Retinal pigment epithelial cell (primary cell): ENCODE data around the gene IL25.
"Not testable (repeated sequence)": the region's sequence is repeated elsewhere in the genome, so short reads cannot be mapped to it uniquely, and the experiment has no call there.

ENCODE experiments used
- DNase-seq: peaks from one replicate; pipeline ENCODE4 v3.0.0-alpha.2; 2010; ENCODE audit warnings: low read depth
- H3K4me3 ChIP-seq: 2 replicates; pipeline ENCODE4 v1.5.1; 2011; ENCODE audit warnings: mild to moderate bottlenecking, low read length, control low read depth, moderate library complexity
- TF ChIP-seq, protein P1 (sequence below): conservative IDR thresholded peaks from 2 replicates; pipeline ENCODE4 v1.5.1; 2011; ENCODE audit warnings: low read depth, low read length, control low read depth, inconsistent platforms

The IL25 gene

DNA sequence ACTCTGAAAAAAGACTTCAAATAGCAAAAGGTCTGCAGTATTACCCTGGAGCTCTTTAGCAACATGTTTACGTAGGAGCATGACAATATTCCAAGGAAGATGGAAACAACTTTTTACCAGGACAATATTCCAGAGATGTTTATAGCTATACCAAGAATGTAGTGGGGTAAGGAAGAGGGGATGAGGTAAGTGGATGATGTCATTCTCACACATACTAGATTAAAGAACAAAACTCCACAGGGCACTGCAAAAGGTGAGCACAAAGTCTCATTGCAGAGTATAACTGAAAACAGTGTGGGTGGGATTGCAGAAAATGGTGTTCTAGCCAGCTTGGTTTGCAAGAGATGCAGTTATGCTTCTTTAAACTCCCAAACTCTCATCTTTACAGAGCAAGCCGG lies 12.6 kb downstream of the IL25 start:
- no peak for DNase-seq
- H3K4me3 ChIP-seq = no peak overlapping the region
- TF ChIP-seq, protein P1, sequence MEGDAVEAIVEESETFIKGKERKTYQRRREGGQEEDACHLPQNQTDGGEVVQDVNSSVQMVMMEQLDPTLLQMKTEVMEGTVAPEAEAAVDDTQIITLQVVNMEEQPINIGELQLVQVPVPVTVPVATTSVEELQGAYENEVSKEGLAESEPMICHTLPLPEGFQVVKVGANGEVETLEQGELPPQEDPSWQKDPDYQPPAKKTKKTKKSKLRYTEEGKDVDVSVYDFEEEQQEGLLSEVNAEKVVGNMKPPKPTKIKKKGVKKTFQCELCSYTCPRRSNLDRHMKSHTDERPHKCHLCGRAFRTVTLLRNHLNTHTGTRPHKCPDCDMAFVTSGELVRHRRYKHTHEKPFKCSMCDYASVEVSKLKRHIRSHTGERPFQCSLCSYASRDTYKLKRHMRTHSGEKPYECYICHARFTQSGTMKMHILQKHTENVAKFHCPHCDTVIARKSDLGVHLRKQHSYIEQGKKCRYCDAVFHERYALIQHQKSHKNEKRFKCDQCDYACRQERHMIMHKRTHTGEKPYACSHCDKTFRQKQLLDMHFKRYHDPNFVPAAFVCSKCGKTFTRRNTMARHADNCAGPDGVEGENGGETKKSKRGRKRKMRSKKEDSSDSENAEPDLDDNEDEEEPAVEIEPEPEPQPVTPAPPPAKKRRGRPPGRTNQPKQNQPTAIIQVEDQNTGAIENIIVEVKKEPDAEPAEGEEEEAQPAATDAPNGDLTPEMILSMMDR = no peak

DNA sequence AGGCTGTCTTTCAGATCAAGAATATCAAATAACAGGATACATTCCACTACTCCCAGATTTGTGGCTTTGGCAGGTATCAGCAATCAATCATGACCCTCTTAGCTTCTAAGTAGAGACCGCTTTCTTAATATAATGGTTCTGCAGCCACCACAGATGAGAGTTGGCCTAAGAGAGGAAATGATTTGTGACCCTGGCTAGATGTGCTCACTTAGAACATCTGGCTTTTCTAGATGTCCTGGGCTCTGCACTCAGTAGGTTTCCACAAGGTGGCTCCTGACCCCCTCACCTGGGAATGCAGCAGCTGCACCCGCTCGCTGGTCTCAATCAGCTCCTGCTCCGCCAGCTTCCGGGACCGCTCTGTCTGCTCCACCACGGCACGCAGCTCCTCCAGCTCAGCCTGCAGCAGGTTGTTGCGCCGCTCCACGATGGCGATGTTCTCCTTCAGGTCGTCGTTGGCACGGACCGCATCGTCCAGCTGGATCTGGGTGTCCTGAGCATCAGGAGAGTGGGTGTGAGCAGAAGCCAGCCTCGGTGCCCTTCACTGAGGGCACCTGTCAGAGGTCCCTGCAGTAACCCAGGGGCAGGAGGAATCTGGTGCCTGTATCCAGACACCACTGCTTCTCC lies 13.1 kb downstream of the IL25 start:
- no peak for DNase-seq
- no peak overlapping the region for H3K4me3 ChIP-seq
- TF ChIP-seq, protein P1 = no peak

DNA sequence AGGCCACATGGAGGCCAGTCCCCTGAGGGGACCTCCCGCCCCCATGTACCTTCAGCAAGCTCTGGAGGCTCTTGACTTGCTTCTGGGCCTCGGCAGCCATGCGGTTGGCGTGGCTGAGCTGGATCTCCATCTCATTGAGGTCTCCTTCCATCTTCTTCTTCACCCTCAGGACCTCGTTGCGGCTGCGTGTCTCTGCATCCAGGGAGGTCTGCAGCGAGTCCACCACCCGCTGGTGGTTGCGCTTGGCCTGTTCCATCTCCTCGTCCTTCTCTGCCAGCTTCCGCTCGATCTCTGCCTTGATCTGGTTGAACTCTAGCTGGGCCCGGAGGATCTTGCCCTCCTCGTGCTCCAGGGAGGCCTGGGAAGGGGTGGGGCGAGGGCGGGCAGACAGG lies 13.7 kb downstream of the IL25 start:
- DNase-seq, H3K4me3 ChIP-seq: not testable (repeated sequence)

DNA sequence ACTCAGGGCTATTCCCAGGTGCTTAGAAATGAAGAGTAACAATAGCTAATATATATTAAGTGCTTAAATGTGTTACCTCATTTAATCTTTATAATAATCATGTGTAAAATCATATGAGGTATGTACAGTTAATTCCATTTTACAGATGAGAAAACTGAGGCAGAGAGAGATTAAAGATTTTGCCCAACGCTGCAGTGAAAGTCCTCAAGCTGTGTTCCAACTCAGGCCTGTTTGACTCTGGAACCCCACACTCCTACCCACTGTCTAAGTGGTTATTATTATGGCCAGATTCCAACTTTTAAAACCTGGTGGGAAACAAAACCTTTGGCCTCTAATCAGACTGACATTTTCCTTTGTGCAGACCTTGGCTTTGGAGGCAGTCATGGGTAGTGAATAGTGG lies 14.4 kb downstream of the IL25 start:
- DNase-seq = no peak
- TF ChIP-seq, protein P1 = no peak
- no peak overlapping the region for H3K4me3 ChIP-seq

DNA sequence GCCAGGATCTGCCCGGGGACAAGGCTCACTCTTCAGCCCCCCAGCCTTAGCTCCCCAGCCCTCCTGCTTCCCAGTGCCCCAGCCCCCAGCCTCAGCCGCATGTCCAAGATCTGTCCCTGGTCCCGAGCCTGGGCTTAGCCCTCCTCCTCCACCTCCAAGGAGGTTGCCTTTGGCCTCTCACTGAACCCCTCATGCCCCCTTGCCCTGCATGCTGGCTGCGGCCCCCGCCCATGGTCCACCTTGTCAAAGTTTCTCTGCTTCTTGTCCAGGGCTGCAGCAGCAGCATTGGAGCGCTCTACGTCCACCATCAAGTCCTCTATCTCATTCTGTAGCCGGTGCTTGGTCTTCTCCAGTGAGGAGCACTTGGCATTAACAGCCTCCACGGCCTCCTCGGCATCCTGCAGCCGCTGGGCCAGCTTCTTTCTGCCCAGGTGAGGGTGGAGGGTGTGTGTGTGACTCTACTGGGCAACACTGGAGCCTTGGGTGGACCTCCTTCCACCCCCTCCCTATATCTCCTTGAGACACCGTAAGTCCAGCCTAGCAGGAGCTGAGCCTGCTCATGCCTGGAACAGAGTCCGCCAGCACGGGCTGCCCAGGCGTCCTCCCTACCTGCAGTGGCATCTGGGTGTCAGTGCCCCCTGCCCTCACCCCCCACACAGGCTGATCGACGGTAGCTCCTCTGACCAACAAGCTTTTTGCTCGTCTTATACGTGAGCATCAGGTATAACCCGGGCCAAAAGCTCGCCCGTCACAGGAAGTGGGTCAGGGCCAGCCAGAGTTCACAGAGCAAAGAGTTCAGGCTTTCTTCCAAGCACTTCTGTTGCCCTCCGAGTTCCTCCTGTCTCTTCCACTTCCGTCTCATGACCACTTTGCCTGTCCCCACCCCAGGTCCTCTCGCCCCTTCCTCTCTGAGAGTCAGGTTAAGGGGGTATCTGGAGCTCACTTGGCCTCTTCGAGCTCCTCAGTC lies 15.6 kb downstream of the IL25 start:
- TF ChIP-seq, protein P1 = no peak
- H3K4me3 ChIP-seq = no peak overlapping the region
- DNase-seq = no peak

DNA sequence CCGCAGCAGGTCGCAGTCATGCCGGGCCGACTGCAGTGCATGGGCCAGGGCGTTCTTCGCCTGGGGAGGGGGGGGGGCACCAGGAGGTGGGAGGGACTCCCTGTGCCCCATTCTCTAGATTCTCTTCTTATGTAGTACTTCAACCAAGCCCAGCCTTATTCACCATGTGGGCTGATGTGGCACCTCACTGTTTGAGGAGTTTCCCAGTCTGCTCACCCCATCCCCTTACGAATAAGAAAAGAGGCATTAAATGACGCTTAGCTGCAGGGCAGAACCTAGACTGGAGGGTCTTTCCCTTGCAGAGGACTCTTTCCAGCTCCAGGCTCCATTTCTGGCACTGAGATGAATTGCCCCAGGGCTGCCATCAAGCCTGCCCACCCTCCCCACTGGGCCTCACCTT lies 16.4 kb downstream of the IL25 start:
- no peak for DNase-seq
- TF ChIP-seq, protein P1 = no peak
- H3K4me3 ChIP-seq = no peak overlapping the region

DNA sequence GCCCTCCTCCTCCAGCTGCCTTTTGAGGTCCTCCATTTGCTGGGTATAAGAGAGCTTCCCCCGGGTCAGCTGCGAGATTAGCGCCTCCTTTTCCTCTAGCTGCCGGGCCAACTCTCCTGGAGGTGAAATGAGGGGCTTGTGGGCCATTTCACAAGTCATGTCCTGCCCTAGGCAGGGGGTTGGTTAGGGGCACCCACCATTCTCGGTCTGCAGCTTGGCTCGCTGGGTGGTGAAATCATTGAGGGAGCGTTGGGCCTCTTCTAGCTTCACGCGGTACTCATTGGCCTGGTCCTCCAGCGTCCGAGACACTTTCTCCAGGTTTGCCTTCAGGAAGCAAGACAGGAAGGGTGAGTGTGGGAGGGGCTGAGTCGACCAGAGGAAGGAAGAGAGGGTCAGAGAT lies 16.8 kb downstream of the IL25 start:
- TF ChIP-seq, protein P1 = no peak
- DNase-seq = no peak
- H3K4me3 ChIP-seq = no peak overlapping the region

DNA sequence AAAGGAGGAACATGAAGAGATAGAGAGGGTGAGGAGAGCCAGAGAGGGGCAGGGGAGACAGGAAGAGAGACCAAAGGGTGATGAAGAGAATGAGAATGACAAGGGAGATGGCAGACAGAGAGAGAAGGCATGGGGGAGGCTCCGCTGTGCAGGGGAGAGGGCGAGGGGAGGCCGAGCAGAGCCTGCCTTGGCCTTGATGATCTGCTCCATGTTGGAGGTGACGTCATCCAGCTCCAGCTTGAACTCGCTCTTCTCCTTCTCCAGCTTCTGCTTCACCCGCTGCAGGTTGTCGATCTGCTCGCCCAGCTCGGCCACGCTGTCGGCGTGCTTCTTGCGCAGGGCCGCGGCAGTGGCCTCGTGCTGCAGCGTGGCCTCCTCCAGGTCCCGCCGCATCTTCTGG lies 17.3 kb downstream of the IL25 start:
- DNase-seq, H3K4me3 ChIP-seq: not testable (repeated sequence)
